H9 (cell line): ENCODE results near the gene BATF. TPM values are rescaled to one million over a fixed set of nuclear protein-coding genes. Genes with fewer than 3 reads are reported as not detected.

Experiments
- DNase-seq: peaks from one replicate; pipeline ENCODE4 v3.0.0-alpha.2; 2017
- H2AFZ ChIP-seq: one replicate; pipeline ENCODE4 v1.6.1; 2013; ENCODE audit warnings: mild to moderate bottlenecking, low read length, control low read depth, moderate library complexity
- H2AK5ac ChIP-seq: 2 replicates; pipeline ENCODE4 v1.6.1; 2013; ENCODE audit warnings: low read length, control low read depth, mixed read lengths; ENCODE audit not compliant: insufficient read length
- H2BK120ac ChIP-seq: one replicate; pipeline ENCODE4 v1.6.1; 2013; ENCODE audit warnings: low read depth, mild to moderate bottlenecking, low read length, control low read depth, inconsistent platforms; ENCODE audit not compliant: poor library complexity, severe bottlenecking
- H2BK12ac ChIP-seq: 2 replicates; pipeline ENCODE4 v1.6.1; 2013; ENCODE audit warnings: low read length, control low read depth, mixed read lengths, low read depth; ENCODE audit not compliant: insufficient read length
- H2BK15ac ChIP-seq: 2 replicates; pipeline ENCODE4 v1.6.1; 2013; ENCODE audit warnings: low read depth, low read length, control low read depth
- H2BK20ac ChIP-seq: one replicate; pipeline ENCODE4 v1.6.1; 2013; ENCODE audit warnings: low read depth, mild to moderate bottlenecking, low read length, control low read depth, inconsistent platforms; ENCODE audit not compliant: poor library complexity, severe bottlenecking
- H2BK5ac ChIP-seq: 2 replicates; pipeline ENCODE4 v1.6.1; 2013; ENCODE audit warnings: low read length, control low read depth, mixed read lengths; ENCODE audit not compliant: insufficient read length
- H3K14ac ChIP-seq: 2 replicates; pipeline ENCODE4 v1.6.1; 2013; ENCODE audit warnings: low read length, control low read depth; ENCODE audit not compliant: insufficient read depth
- H3K18ac ChIP-seq: 2 replicates; pipeline ENCODE4 v1.6.1; 2013; ENCODE audit warnings: low read depth, mild to moderate bottlenecking, mixed read lengths, low read length, control low read depth; ENCODE audit not compliant: insufficient read length
- H3K23ac ChIP-seq: 2 replicates; pipeline ENCODE4 v1.6.1; 2013; ENCODE audit warnings: low read length, control low read depth, mixed read lengths, low read depth; ENCODE audit not compliant: insufficient read length
- H3K23me2 ChIP-seq: 2 replicates; pipeline ENCODE4 v1.6.1; 2013; ENCODE audit warnings: low read depth, mild to moderate bottlenecking, mixed read lengths, low read length, control low read depth; ENCODE audit not compliant: insufficient read length, poor library complexity, severe bottlenecking
- H3K27ac ChIP-seq: 2 replicates; pipeline ENCODE4 v1.5.1; 2013; ENCODE audit warnings: low read length, control low read depth, mixed read lengths, low read depth; ENCODE audit not compliant: insufficient read length
- H3K27me3 ChIP-seq: 2 replicates; pipeline ENCODE4 v1.6.1; 2013; ENCODE audit warnings: low read length, control low read depth, inconsistent platforms; ENCODE audit not compliant: insufficient read depth
- H3K4ac ChIP-seq: 2 replicates; pipeline ENCODE4 v1.6.1; 2013; ENCODE audit warnings: low read depth, mild to moderate bottlenecking, control low read depth, inconsistent platforms, low read length, moderate library complexity
- H3K4me1 ChIP-seq: 2 replicates; pipeline ENCODE4 v1.6.1; 2013; ENCODE audit warnings: low read length, control low read depth, inconsistent platforms; ENCODE audit not compliant: insufficient read depth
- H3K4me2 ChIP-seq: 2 replicates; pipeline ENCODE4 v1.6.1; 2013; ENCODE audit warnings: low read length, control low read depth, mixed read lengths; ENCODE audit not compliant: insufficient read length, insufficient read depth
- H3K56ac ChIP-seq: 2 replicates; pipeline ENCODE4 v1.6.1; 2013; ENCODE audit warnings: low read depth, mild to moderate bottlenecking, mixed read lengths, low read length, control low read depth; ENCODE audit not compliant: insufficient read length
- H3K79me1 ChIP-seq: 2 replicates; pipeline ENCODE4 v1.6.1; 2013; ENCODE audit warnings: low read depth, mild to moderate bottlenecking, moderate library complexity, low read length, control low read depth, inconsistent platforms; ENCODE audit not compliant: insufficient read depth, poor library complexity, severe bottlenecking
- H3K79me2 ChIP-seq: 2 replicates; pipeline ENCODE4 v1.6.1; 2013; ENCODE audit warnings: low read length, control low read depth, inconsistent platforms; ENCODE audit not compliant: insufficient read depth
- H3K9ac ChIP-seq: 2 replicates; pipeline ENCODE4 v1.6.1; 2013; ENCODE audit warnings: low read length, control low read depth, mixed read lengths; ENCODE audit not compliant: insufficient read length; ENCODE audit errors: extremely low read depth
- H3K9me3 ChIP-seq: one replicate; pipeline ENCODE4 v1.6.1; 2013; ENCODE audit warnings: low read depth, low read length, inconsistent platforms; ENCODE audit not compliant: control insufficient read depth
- H3T11ph ChIP-seq: one replicate; pipeline ENCODE4 v1.6.1; 2013; ENCODE audit warnings: mild to moderate bottlenecking, low read length, control low read depth, inconsistent platforms
- H4K20me1 ChIP-seq: one replicate; pipeline ENCODE4 v1.6.1; 2013; ENCODE audit not compliant: control insufficient read depth, insufficient read length, insufficient read depth
- H4K5ac ChIP-seq: 2 replicates; pipeline ENCODE4 v1.6.1; 2013; ENCODE audit warnings: low read depth, mild to moderate bottlenecking, mixed read lengths, low read length, control low read depth; ENCODE audit not compliant: insufficient read length
- H4K8ac ChIP-seq: replicated peaks from 2 replicates; pipeline ENCODE4 v1.6.1; 2013; ENCODE audit warnings: low read length, control low read depth, mixed read lengths, low read depth; ENCODE audit not compliant: insufficient read length
- H4K91ac ChIP-seq: 2 replicates; pipeline ENCODE4 v1.6.1; 2013; ENCODE audit warnings: low read depth, mild to moderate bottlenecking, moderate library complexity, mixed read lengths, low read length, control low read depth; ENCODE audit not compliant: insufficient read length
- H3K27ac Mint-ChIP-seq, 3 experiments: 2 replicates in 2 of 3; 3 replicates in 1 of 3; pipeline ENCODE4 v1.8.0; 2020 to 2021; ENCODE audit warnings: mixed read lengths in 3 of 3, mild to moderate bottlenecking in 1 of 3, moderate library complexity in 1 of 3
- H3K27me3 Mint-ChIP-seq: 2 replicates; pipeline ENCODE4 v1.8.0; 2021; ENCODE audit warnings: low read depth, mild to moderate bottlenecking, moderate library complexity, mixed read lengths
- H3K36me3 Mint-ChIP-seq, 3 experiments: 2 replicates in 2 of 3; 3 replicates in 1 of 3; pipeline ENCODE4 v1.8.0; 2020 to 2021; ENCODE audit warnings: low read depth in 3 of 3, mixed read lengths in 3 of 3; ENCODE audit not compliant: insufficient read depth in 1 of 3
- H3K4me1 Mint-ChIP-seq, 2 experiments: 2 replicates each; pipeline ENCODE4 v1.8.0; 2020; ENCODE audit warnings: mixed read lengths in 2 of 2
- H3K4me3 Mint-ChIP-seq, 2 experiments: 2 replicates in 1 of 2; 3 replicates in 1 of 2; pipeline ENCODE4 v1.8.0; 2020 to 2021; ENCODE audit warnings: mild to moderate bottlenecking in 2 of 2, mixed read lengths in 2 of 2, moderate library complexity in 1 of 2
- H3K9me3 Mint-ChIP-seq, 2 experiments: 2 replicates in 1 of 2; 3 replicates in 1 of 2; pipeline ENCODE4 v1.8.0; 2020; ENCODE audit warnings: mild to moderate bottlenecking in 2 of 2, mixed read lengths in 2 of 2, moderate library complexity in 1 of 2
- CTCF ChIP-seq: fragments of 200-600 bp; sonication (generic); conservative IDR thresholded peaks from 3 replicates; pipeline ENCODE4 v1.8.0; 2021; ENCODE audit warnings: antibody characterized with exemption, mild to moderate bottlenecking
- WGBS: extraction: QIAGEN DNeasy Blood & Tissue Kit; methylation state at CpG from one replicate; pipeline ENCODE4 v1.1.7; 2013; ENCODE audit warnings: missing lambda C conversion rate, low lambda C conversion rate, mixed read lengths; ENCODE audit not compliant: insufficient read length; ENCODE audit errors: extremely low coverage; 5-methylcytosine and 5-hydroxymethylcytosine counted together
- total RNA-seq: library from RNA; stranded (reverse); gene quantifications from 2 replicates; pipeline ENCODE4 v1.2.1, GENCODE V29; 2021

The BATF gene
- total RNA-seq, 1 experiment from 2014 or later, result not detected

- Histone ChIP-seq H2AK5ac (no peak overlapping the region), H2AFZ (no peak overlapping the region), H3K4me2 (no peak overlapping the region)
Observed at GRCh38 chr14:75559045-75559444, 36.8 kb downstream of the BATF start.

More at GRCh38 chr14:75559045-75559444, 36.8 kb downstream of the BATF start:
- H3T11ph ChIP-seq, result no peak overlapping the region
- no peaks in the 10 kb centered on the region for H3K23me2 ChIP-seq
- H3K9me3 ChIP-seq, result no peaks in the 10 kb centered on the region
- no peak overlapping the region for H3K4ac ChIP-seq
- no peaks in the 10 kb centered on the region for H4K20me1 ChIP-seq
- H4K91ac ChIP-seq, result no peak overlapping the region
- 0 out of 2 replicates have a peak, but pooled peaks cover 3% of the 10 kb centered on the region for H3K4me1 ChIP-seq
- no peak for TF ChIP-seq CTCF
- no peak for DNase-seq
- no peaks in the 10 kb centered on the region for H3K27me3 ChIP-seq
- no peak overlapping the region for H3K4me3 Mint-ChIP-seq
- H3K14ac ChIP-seq, result no peak overlapping the region
- H2BK12ac ChIP-seq, result no peak overlapping the region
- H3K79me1 ChIP-seq, result no peaks in the 10 kb centered on the region
- H2BK15ac ChIP-seq, result no peak overlapping the region
- H3K23ac ChIP-seq, result no peak overlapping the region
- no peak overlapping the region for H3K27ac ChIP-seq
- peaks cover 0 to 10% of the 10 kb centered on the region in 2 experiments; a peak in 4 of 5 replicates for H3K9me3 Mint-ChIP-seq
- peaks cover 11% of the 10 kb centered on the region for H3K27me3 Mint-ChIP-seq
- H4K8ac ChIP-seq, result no peak overlapping the region
- H3K79me2 ChIP-seq, result no peaks in the 10 kb centered on the region
- peaks cover 0 to 5% (median 0%) of the 10 kb centered on the region in 3 experiments; a peak in 2 of 7 replicates for H3K36me3 Mint-ChIP-seq
- no CpG with 5 or more reads among the region's 6 CpGs for WGBS
- H3K18ac ChIP-seq, result no peak overlapping the region
- H2BK5ac ChIP-seq, result no peak overlapping the region
- no peak overlapping the region for H4K5ac ChIP-seq
- H3K56ac ChIP-seq, result no peak overlapping the region
- no peak overlapping the region for H2BK120ac ChIP-seq
- H3K9ac ChIP-seq, result no peak overlapping the region
- no peak overlapping the region for H2BK20ac ChIP-seq
- H3K27ac Mint-ChIP-seq, result no peak overlapping the region
- H3K4me1 Mint-ChIP-seq, result peaks cover 14 to 24% of the 10 kb centered on the region in 2 experiments
